GM18517 (cell line): ENCODE data around the gene AMACR.

ENCODE experiments used
- ATAC-seq: cut with Tn5 transposase; IDR thresholded peaks from one replicate; pipeline ENCODE4 v1.9.1; 2021; ENCODE audit warnings: mild to moderate bottlenecking, moderate library complexity; ENCODE audit not compliant: unreplicated experiment

Gene AMACR

GRCh38 chr5:34009610-34010009 is 1.8 kb upstream of the AMACR start:
- no peak for ATAC-seq

GRCh38 chr5:34008802-34009201 is 952 bp upstream of the AMACR start:
- ATAC-seq, result no peak

- no peak for ATAC-seq
Measured at GRCh38 chr5:34007201-34007620, 639 bp downstream of the AMACR start.

- ATAC-seq, result no peak
Measured at GRCh38 chr5:34005681-34006080, 2.2 kb downstream of the AMACR start.

- no peak for ATAC-seq
Measured at GRCh38 chr5:34005211-34005610, 2.6 kb downstream of the AMACR start.

- no peak for ATAC-seq
Measured at GRCh38 chr5:34003941-34004340, 3.9 kb downstream of the AMACR start.

GRCh38 chr5:34002629-34003328 is 5.1 kb downstream of the AMACR start:
- no peak for ATAC-seq

GRCh38 chr5:34001241-34001841 is 6.5 kb downstream of the AMACR start:
- ATAC-seq, result no peak

- no peak for ATAC-seq
Measured at GRCh38 chr5:33999978-34000377, 7.9 kb downstream of the AMACR start.

GRCh38 chr5:33997331-33997983 is 10.4 kb downstream of the AMACR start:
- ATAC-seq, result peak; percentile 78

GRCh38 chr5:33995865-33996264 is 12.0 kb downstream of the AMACR start:
- no peak for ATAC-seq

- no peak for ATAC-seq
Measured at GRCh38 chr5:33994845-33995244, 13.0 kb downstream of the AMACR start.

GRCh38 chr5:33992864-33993263 is 15.0 kb downstream of the AMACR start:
- ATAC-seq, result no peak

GRCh38 chr5:33985447-33985846 is 22.4 kb downstream of the AMACR start:
- ATAC-seq, result no peak

- ATAC-seq, result no peak
Measured at GRCh38 chr5:33984671-33985124, 23.2 kb downstream of the AMACR start, which contains the start of gene SLC45A2. SLC45A2 (minus strand) TSS chr5:33984693; CDS start chr5:33984583, 110 bp downstream.

GRCh38 chr5:33984178-33984577 is 23.7 kb downstream of the AMACR start:
- ATAC-seq, result no peak

- ATAC-seq, result no peak
Measured at GRCh38 chr5:33981408-33982162, 26.3 kb downstream of the AMACR start.

- ATAC-seq, result no peak
Measured at GRCh38 chr5:33980030-33980429, 27.8 kb downstream of the AMACR start.

- ATAC-seq, result no peak
Measured at GRCh38 chr5:33978306-33978705, 29.5 kb downstream of the AMACR start.

GRCh38 chr5:33976307-33976706 is 31.5 kb downstream of the AMACR start:
- no peak for ATAC-seq

- ATAC-seq, result no peak
Measured at GRCh38 chr5:33975852-33976251, 32.0 kb downstream of the AMACR start.
